ENCODE data around the gene TRPT1.

GRCh38 chr11:64196626-64197025, 29.4 kb downstream of the TRPT1 start:
- TF ChIP-seq CTCF (IDR thresholded peaks at IDR 0.05), result no peak
- no peak for TF ChIP-seq EP300 (IDR thresholded peaks at IDR 0.05)
- no peak for TF ChIP-seq POLR2A (IDR thresholded peaks at IDR 0.05)

Data from suprapubic skin (tissue), 3 donors.